Measurements from ENCODE around the gene GUCA2B. TPM values are rescaled to one million over a fixed set of nuclear protein-coding genes. Genes with fewer than 3 reads are reported as not detected.

Gene GUCA2B
- total RNA-seq, 1 donor from 2014 or later, result not detected

DNA sequence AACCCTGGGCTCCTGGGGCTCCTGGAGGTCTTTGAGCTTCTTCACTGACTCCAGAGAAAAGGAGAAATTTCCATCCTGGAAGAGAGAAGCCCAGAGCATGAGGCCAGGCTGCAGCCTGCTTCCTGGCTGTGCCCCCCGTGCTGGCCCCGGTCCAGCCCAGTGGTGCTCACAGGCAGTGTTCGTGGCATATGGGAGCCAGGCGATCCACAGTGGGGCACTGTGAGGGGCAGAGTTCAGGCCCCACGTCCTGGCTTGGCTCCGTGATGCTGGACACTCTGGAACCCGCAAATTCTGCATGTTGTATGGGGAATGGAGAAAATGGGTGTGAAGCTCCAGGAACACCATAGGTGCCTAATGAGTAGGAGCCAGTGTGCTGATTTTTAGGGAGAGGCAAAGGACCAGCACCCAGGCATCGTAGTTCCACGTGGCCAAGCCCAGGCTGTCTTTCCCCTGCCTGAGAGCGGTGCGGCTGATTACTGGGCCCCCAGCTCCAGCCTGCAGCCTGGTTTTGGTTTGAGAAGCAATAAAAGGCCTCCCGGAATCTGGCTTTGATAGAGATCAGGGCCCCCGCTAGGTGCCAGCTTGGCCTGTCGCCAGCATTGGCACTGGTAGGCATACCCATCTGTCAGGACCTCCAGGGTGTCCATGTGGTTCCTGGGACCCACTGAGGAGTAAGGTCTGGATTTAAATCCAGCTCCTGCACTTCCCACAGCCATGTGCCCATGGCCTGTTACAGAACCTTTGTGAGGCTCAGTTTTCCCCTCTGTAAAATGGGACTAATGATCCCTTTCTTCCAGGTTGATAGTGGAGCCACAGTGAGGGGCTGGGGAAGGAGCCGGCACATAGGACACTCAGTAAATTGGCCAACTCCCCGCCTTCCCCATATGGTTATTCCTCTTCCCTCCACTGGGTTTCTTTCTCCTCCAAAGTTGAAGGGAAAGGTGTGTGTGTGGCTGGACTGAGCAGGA is 10.6 kb downstream of the GUCA2B start:
- H3K27me3 ChIP-seq, result no peaks in the 10 kb centered on the region
- no peaks in the 10 kb centered on the region for H3K36me3 ChIP-seq
- H3K4me1 ChIP-seq, result peaks cover 6% of the 10 kb centered on the region
- H3K9me3 ChIP-seq, result peaks cover 7% of the 10 kb centered on the region
- TF ChIP-seq, protein P1, sequence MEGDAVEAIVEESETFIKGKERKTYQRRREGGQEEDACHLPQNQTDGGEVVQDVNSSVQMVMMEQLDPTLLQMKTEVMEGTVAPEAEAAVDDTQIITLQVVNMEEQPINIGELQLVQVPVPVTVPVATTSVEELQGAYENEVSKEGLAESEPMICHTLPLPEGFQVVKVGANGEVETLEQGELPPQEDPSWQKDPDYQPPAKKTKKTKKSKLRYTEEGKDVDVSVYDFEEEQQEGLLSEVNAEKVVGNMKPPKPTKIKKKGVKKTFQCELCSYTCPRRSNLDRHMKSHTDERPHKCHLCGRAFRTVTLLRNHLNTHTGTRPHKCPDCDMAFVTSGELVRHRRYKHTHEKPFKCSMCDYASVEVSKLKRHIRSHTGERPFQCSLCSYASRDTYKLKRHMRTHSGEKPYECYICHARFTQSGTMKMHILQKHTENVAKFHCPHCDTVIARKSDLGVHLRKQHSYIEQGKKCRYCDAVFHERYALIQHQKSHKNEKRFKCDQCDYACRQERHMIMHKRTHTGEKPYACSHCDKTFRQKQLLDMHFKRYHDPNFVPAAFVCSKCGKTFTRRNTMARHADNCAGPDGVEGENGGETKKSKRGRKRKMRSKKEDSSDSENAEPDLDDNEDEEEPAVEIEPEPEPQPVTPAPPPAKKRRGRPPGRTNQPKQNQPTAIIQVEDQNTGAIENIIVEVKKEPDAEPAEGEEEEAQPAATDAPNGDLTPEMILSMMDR (IDR thresholded peaks at IDR 0.05), result no peak
- TF ChIP-seq POLR2A (IDR thresholded peaks at IDR 0.05) (no peak), POLR2AphosphoS5 (IDR thresholded peaks at IDR 0.05; ENCODE audit: insufficient read depth in 1 of 2, low read depth in 1 of 2) (no peak)
- DNase-seq (ENCODE audit: extremely low spot score in 2 of 2), result no peak
- H3K4me3 ChIP-seq, result no peak overlapping the region
- no peak overlapping the region for H3K27ac ChIP-seq
- intact Hi-C loops (cut with DNase I), result no loop called here

DNA sequence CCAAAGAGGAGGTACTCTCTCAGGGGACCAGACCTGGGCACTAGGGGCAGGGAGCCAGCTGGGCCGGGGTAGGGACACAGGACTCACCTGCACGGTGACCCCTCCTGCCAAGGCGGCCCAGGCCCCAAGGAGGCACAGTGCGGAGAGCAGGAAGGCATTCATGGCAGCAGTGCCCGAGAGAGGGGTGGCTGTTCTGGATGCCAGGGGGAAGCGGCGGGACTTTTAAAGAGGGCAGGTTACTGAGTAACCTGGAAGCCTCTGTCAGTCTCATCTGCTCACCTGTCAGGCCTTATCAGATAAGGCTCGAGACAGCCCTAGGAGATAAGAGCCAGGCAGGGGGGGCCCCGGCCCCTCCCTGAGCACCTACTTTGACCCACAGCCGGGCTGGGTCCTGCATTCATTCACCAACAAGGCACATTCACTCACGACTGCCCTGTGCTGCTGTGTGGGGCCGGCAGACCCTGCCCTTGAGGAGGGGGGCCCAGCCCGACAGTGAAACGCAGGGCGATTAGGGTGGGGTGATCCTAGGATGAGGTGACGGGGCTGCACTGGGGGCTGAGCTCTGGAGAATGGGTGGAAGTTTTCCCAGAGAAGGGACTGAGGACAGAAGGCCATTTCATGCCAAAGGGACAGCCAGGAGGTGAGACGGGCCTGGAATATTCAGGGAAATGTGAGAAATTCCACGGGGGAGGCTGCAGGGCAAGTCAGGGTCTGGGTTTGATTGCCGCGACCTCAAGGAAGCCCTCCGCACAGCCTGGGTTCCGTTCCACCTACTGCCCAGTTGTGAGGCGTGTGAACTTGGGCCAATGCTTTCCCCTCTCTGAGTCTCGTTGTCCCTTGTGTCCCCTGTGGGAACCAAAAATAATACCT is 11.6 kb downstream of the GUCA2B start, which contains the start of gene GUCA2A:
GUCA2A (minus strand) TSS at position 195 of the 870 bp plus-strand sequence; CDS start at position 162, 33 bp downstream.
- no peaks in the 10 kb centered on the region for H3K36me3 ChIP-seq
- H3K9me3 ChIP-seq, result peaks cover 7% of the 10 kb centered on the region
- H3K27ac ChIP-seq, result no peak within 1 kb of the TSS
- peaks cover 6% of the 10 kb centered on the region for H3K4me1 ChIP-seq
- intact Hi-C loops (cut with DNase I), result no loop called here
- no peaks in the 10 kb centered on the region for H3K27me3 ChIP-seq
- TF ChIP-seq, protein P1 (IDR thresholded peaks at IDR 0.05), result no peak
- no peak within 1 kb of the TSS for H3K4me3 ChIP-seq
- no peak for DNase-seq (ENCODE audit: extremely low spot score in 2 of 2)

DNA sequence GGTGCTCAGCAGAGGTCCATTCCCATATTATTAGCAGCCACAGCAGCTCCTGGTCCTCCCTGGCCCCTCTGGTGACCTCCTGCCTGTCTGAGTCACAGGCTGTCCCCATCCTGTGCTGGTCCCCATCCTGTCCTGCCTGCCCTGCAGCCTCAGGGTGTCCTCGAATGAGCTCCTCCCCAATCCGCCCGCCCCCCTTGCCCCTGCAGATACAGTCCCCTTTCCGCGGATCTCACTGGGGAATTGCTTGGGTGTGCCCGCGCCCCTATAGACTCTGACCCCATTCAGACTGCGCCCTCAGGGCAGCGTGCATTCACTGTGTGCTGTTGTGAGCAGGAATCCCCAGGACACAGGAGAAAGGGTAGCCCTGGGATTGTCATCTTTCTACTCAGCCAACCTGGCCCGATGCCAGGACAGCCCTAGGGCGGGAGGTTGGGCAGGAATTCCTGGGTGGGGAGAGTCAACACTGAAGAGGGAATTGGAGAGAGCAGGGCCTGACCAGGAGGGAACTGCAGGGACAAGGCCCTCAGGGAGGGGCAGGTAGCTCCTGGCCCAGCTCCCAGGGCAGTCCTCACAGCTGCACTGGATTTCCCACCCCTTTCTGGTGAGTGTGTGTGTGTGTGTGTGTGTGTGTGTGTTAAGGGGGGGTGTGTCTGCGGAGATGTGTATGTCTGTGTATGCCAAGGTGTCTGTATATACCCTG is 12.5 kb downstream of the GUCA2B start:
- intact Hi-C loops (cut with DNase I), result no loop called here

DNA sequence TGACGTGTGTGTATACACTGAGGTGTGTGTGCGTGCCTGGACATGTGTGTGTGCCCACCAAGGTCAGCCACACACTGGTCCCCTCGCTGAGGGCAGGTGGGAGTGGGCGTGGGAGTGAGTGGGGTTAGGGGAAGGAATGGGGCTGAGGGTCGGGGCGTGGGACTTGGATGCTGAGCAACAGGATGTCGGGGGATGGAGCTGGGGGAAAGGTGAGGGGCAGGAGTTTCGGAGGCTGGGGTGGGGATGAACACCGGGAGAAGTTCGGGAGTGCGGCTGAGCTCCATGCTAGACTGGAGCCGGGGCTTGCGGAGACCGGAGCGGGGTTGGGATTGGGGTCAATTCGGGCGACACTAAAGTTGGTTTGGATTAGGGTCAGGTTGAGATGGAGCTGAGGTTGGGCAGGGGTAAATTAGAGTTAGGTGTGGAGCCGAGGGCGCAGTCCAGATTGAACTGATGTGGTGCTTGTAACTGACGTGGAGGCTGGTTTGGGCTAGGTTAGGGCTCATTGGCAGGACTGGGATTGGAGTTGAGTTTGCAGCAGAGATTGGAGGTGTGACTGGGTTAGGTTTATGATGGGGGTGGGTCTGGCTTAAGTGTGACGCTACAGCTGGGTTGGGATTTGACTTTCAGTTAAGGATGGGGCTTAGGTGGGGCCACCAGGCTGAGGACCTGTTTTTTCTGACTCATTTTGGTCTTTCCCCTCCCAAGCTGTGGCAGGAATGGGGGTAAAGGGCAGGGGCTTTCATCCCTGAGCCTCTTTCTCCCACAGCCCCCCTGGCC is 14.6 kb downstream of the GUCA2B start:
- intact Hi-C loops (cut with DNase I), result no loop called here

More for the DNA sequence above, 12.5 kb downstream of the GUCA2B start:
- TF ChIP-seq POLR2A (IDR thresholded peaks at IDR 0.05) (no peak), POLR2AphosphoS5 (IDR thresholded peaks at IDR 0.05; ENCODE audit: insufficient read depth in 1 of 2, low read depth in 1 of 2) (no peak)
- TF ChIP-seq, protein P1 (IDR thresholded peaks at IDR 0.05), result no peak
- DNase-seq (ENCODE audit: extremely low spot score in 2 of 2), result no peak
- Histone ChIP-seq H3K4me3 (no peak overlapping the region), H3K27ac (no peak overlapping the region), H3K4me1 (peaks cover 15% of the 10 kb centered on the region), H3K9me3 (peaks cover 1% of the 10 kb centered on the region), H3K27me3 (no peaks in the 10 kb centered on the region), H3K36me3 (no peaks in the 10 kb centered on the region)

More for the DNA sequence above, 14.6 kb downstream of the GUCA2B start:
- Histone ChIP-seq H3K4me1 (peaks cover 34% of the 10 kb centered on the region), H3K27ac (no peak overlapping the region), H3K4me3 (no peak overlapping the region), H3K9me3 (no peaks in the 10 kb centered on the region), H3K27me3 (no peaks in the 10 kb centered on the region), H3K36me3 (no peaks in the 10 kb centered on the region)
- no peak for TF ChIP-seq POLR2AphosphoS5 (IDR thresholded peaks at IDR 0.05; ENCODE audit: insufficient read depth in 1 of 2, low read depth in 1 of 2)
- no peak for TF ChIP-seq POLR2A (IDR thresholded peaks at IDR 0.05)
- TF ChIP-seq, protein P1 (IDR thresholded peaks at IDR 0.05), result no peak
- DNase-seq (ENCODE audit: extremely low spot score in 2 of 2), result no peak

Measured in vagina (tissue), 2 donors.